B cell (primary cell): Measurements from ENCODE around the gene GPR137. TPM values are rescaled to one million over a fixed set of nuclear protein-coding genes. Genes with fewer than 3 reads are reported as not detected.

ENCODE experiments used
- ATAC-seq: fragments of 200-7000 bp; cut with Tn5 transposase; one replicate; pipeline ENCODE4 v1.10.0; 2021; ENCODE audit warnings: low read depth, mild to moderate bottlenecking, moderate number of reproducible peaks, moderate library complexity
- CTCF ChIA-PET: fragments of 350-600 bp; sonication (Branson Sonifier 250); formaldehyde crosslinking; loops from one replicate; lab custom pipeline; 2021; ENCODE audit warnings: antibody characterized with exemption, inconsistent platforms; lab: Charles Lee
- POLR2A ChIA-PET: fragments of 350-600 bp; sonication (Branson Sonifier 250); formaldehyde crosslinking; loops from one replicate; lab custom pipeline; 2021; ENCODE audit warnings: antibody characterized with exemption; lab: Charles Lee
- DNase-seq: peaks from one replicate; pipeline ENCODE4 v3.0.0; 2013
- H2AFZ ChIP-seq: 2 replicates; pipeline ENCODE4 v1.6.1; 2012; ENCODE audit warnings: mild to moderate bottlenecking, low read depth, low read length; ENCODE audit not compliant: insufficient read depth, poor library complexity, severe bottlenecking
- H3K27ac ChIP-seq, 2 donors: 1 replicate in 1 of 2; 2 replicates in 1 of 2; pipeline ENCODE4 v1.5.1; 2012 to 2013; ENCODE audit warnings: low read length in 2 of 2, mild to moderate bottlenecking in 2 of 2, moderate library complexity in 1 of 2
- H3K27me3 ChIP-seq, 4 experiments: fragments of 200-600 bp in 1 of 4; sonication (generic) in 1 of 4; replicated peaks in 1 of 4; 1 replicate in 2 of 4; 2 replicates in 2 of 4; pipeline versions ENCODE4 v1.6.1 to v1.7.0; 2013 to 2016; ENCODE audit warnings: low read length in 3 of 4, mild to moderate bottlenecking in 2 of 4, mixed read lengths in 1 of 4, moderate library complexity in 1 of 4; ENCODE audit not compliant: insufficient read depth in 4 of 4, control insufficient read depth in 3 of 4; ENCODE audit errors: control extremely low read depth in 1 of 4
- H3K36me3 ChIP-seq, 2 experiments: replicated peaks in 1 of 2; 1 replicate in 1 of 2; 2 replicates in 1 of 2; pipeline versions ENCODE4 v1.6.1 to v1.7.1; 2013; ENCODE audit warnings: low read length in 1 of 2; ENCODE audit not compliant: insufficient read depth in 2 of 2, control insufficient read depth in 1 of 2; ENCODE audit errors: control extremely low read depth in 1 of 2, extremely low read depth in 1 of 2
- H3K4me1 ChIP-seq, 2 donors: fragments of 200-600 bp in 1 of 2; sonication (generic) in 1 of 2; 1 replicate in 1 of 2; 2 replicates in 1 of 2; pipeline versions ENCODE4 v1.5.1 to v1.6.1; 2013 to 2017; ENCODE audit warnings: low read length in 2 of 2; ENCODE audit not compliant: control insufficient read depth in 2 of 2, insufficient read depth in 2 of 2
- H3K4me2 ChIP-seq: replicated peaks from 2 replicates; pipeline ENCODE3; 2012; ENCODE audit warnings: mild to moderate bottlenecking, low read depth, low read length; ENCODE audit not compliant: poor library complexity, severe bottlenecking
- H3K4me3 ChIP-seq, 5 experiments: fragments of 200-600 bp in 1 of 5; sonication (generic) in 1 of 5; 1 replicate in 3 of 5; 2 replicates in 2 of 5; pipeline versions ENCODE4 v1.5.1 to v1.7.0; 2011 to 2016; ENCODE audit warnings: low read length in 4 of 5, mild to moderate bottlenecking in 4 of 5, low read depth in 2 of 5, control low read depth in 1 of 5, moderate library complexity in 1 of 5; ENCODE audit not compliant: insufficient read depth in 1 of 5; ENCODE audit errors: control extremely low read depth in 1 of 5, extremely low read depth in 1 of 5
- H3K79me2 ChIP-seq: fragments of 200-600 bp; sonication (generic); one replicate; pipeline ENCODE4 v1.6.0; 2016; ENCODE audit warnings: low read length; ENCODE audit not compliant: control insufficient read depth, insufficient read depth
- H3K9ac ChIP-seq: fragments of 200-600 bp; sonication (generic); 2 replicates; pipeline ENCODE4 v1.6.1; 2017; ENCODE audit warnings: mild to moderate bottlenecking, low read length, moderate library complexity
- H3K9me3 ChIP-seq, 3 donors: one replicate each; pipeline versions ENCODE4 v1.6.1 to v1.7.1; 2013; ENCODE audit warnings: low read length in 2 of 3; ENCODE audit not compliant: control insufficient read depth in 2 of 3, insufficient read depth in 1 of 3; ENCODE audit errors: control extremely low read depth in 1 of 3
- H4K20me1 ChIP-seq: 2 replicates; pipeline ENCODE4 v1.6.0; 2012; ENCODE audit warnings: mild to moderate bottlenecking, low read length; ENCODE audit not compliant: insufficient read depth, control insufficient read depth, poor library complexity, severe bottlenecking
- H3K27ac Mint-ChIP-seq: one replicate; pipeline ENCODE4 v1.8.0; 2021; ENCODE audit warnings: mixed read lengths
- H3K27me3 Mint-ChIP-seq: one replicate; pipeline ENCODE4 v1.8.0; 2021; ENCODE audit warnings: mixed read lengths
- H3K4me1 Mint-ChIP-seq: one replicate; pipeline ENCODE4 v1.8.0; 2021; ENCODE audit warnings: mixed read lengths
- H3K4me3 Mint-ChIP-seq: one replicate; pipeline ENCODE4 v1.8.0; 2021; ENCODE audit warnings: mixed read lengths
- H3K9me3 Mint-ChIP-seq: one replicate; pipeline ENCODE4 v1.8.0; 2022; ENCODE audit warnings: mixed read lengths; ENCODE audit not compliant: insufficient read depth
- EZH2 ChIP-seq: IDR thresholded peaks from 2 replicates; pipeline ENCODE4 v1.6.1; 2012; ENCODE audit warnings: borderline replicate concordance, low read depth, mild to moderate bottlenecking, moderate library complexity, low read length; ENCODE audit not compliant: insufficient read depth, poor library complexity, severe bottlenecking
- WGBS: methylation state at CpG from one replicate; pipeline ENCODE4 v1.1.5; 2013; ENCODE audit warnings: missing lambda C conversion rate; ENCODE audit not compliant: insufficient coverage; 5-methylcytosine and 5-hydroxymethylcytosine counted together
- intact Hi-C: fragments of 100-400 bp; cut with micrococcal nuclease; formaldehyde crosslinking; loops from one replicate; pipeline ENCODE4 v1.10.0; 2022
- polyA plus RNA-seq: library from polyadenylated mRNA; depleted of rRNA; stranded (reverse); fragments of >200 nt; gene quantifications from 2 replicates; pipeline ENCODE4 v1.2.3, GENCODE V29; 2012
- total RNA-seq, 2 donors: library from RNA; stranded (reverse); fragments of 120-200 nt in 1 of 2; gene quantifications; 1 replicate in 1 of 2; 2 replicates in 1 of 2; pipeline versions ENCODE4 v1.2.3 to v1.2.4, GENCODE V29; 2013 to 2022
- TF ChIP-seq, protein P1 (sequence below): fragments of 200-600 bp; IDR thresholded peaks from one replicate; pipeline ENCODE4 v1.8.0; 2022; ENCODE audit warnings: antibody characterized with exemption, mild to moderate bottlenecking

GPR137 gene
- total and polyA plus RNA-seq, 2 donors (not counting 1 experiment from before 2014, with no cell fraction given): 49.9 to 66.1 TPM

DNA sequence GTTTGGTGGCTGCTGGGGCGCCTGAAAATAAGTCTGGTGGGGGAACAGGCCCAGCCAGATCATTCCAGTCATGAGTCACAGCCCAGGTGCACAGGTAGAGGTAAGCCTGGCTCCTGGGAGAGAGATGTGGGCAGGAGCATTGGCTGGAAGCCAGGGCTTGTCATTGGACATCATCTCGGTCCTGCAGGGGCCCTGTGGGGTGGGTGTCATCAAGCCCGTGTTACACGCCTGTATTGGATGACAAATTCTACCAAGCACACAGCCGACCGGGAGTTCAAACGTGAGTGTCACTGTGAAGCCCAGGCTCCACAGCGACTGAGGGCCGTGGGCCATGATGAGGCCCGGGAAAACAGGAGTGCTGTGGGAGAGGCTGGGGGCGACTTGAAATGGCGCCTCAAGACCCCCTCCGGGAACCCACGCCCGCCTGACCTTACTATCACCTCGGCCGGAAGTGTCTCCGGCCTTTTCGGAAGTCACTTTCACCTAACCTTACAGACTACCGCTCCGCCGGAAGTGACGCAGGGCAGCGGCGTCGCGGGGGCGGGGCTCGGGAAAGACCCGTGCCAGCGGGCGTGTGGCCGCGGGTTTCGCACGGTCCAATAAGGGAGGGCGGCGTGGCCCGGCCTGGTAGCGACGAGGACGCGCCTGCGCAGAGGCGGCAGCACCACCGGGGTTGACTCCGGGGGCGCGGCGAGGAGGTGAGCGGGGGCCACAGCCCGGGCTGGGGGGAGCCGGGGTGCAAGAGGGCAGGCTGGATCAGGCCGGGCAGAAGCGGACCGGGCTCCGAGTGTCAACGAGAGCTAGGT, 45.0 kb upstream of the GPR137 start, which contains the start of gene FKBP2:
FKBP2 (plus strand) TSS at position 661 of the 806 bp plus-strand sequence. CDS start 1,293 bp downstream, outside the sequence.
- peak within 1 kb of the TSS; percentile 74 for H2AFZ ChIP-seq
- peak within 1 kb of the TSS; percentile 97 for H3K27ac Mint-ChIP-seq

More for the DNA sequence above, 45.0 kb upstream of the GPR137 start, which contains the start of gene FKBP2:
- Histone ChIP-seq H3K4me1 (peaks cover 31 to 63% of the 10 kb centered on the region in 2 donors), H4K20me1 (peaks cover 13% of the 10 kb centered on the region), H3K9ac (peak within 1 kb of the TSS; percentile 81), H3K4me2 (peak within 1 kb of the TSS; percentile 99), H3K4me3 (peak within 1 kb of the TSS in 4 of 5 experiments; percentile 76 to 91 (median 83)), H3K27me3 (no peaks in the 10 kb centered on the region), H3K79me2 (peaks cover 17% of the 10 kb centered on the region), H3K27ac (peak within 1 kb of the TSS; percentile 98), H3K36me3 (peaks cover 0 to 38% of the 10 kb centered on the region in 2 experiments), H3K9me3 (no peaks in the 10 kb centered on the region)
- H3K4me3 Mint-ChIP-seq: peak within 1 kb of the TSS; percentile 91
- no peaks in the 10 kb centered on the region for H3K27me3 Mint-ChIP-seq
- CTCF ChIA-PET: interaction anchor here (1.0 to 1.5 kb wide), 7 partner anchors 10 to 77 kb away, joined by 3 to 16 read pairs (median 7); partner anchors contain the start of genes ESRRA, FERMT3, NUDT22 and PRDX5
- POLR2A ChIA-PET: interaction anchor here (0.6 to 1.4 kb wide), 18 partner anchors 9 to 627 kb away, joined by 3 to 11 read pairs (median 4); partner anchors contain the start of genes DNAJC4, ESRRA, GPR137 and NUDT22
- intact Hi-C loops: loop anchor here (1.0 to 2.0 kb wide), 7 partner anchors 10 to 65 kb away; partner anchors contain the start of genes BAD, DNAJC4, ESRRA and FERMT3
- peak; percentile 99 for DNase-seq
- no peak for TF ChIP-seq EZH2
- TF ChIP-seq, protein P1, sequence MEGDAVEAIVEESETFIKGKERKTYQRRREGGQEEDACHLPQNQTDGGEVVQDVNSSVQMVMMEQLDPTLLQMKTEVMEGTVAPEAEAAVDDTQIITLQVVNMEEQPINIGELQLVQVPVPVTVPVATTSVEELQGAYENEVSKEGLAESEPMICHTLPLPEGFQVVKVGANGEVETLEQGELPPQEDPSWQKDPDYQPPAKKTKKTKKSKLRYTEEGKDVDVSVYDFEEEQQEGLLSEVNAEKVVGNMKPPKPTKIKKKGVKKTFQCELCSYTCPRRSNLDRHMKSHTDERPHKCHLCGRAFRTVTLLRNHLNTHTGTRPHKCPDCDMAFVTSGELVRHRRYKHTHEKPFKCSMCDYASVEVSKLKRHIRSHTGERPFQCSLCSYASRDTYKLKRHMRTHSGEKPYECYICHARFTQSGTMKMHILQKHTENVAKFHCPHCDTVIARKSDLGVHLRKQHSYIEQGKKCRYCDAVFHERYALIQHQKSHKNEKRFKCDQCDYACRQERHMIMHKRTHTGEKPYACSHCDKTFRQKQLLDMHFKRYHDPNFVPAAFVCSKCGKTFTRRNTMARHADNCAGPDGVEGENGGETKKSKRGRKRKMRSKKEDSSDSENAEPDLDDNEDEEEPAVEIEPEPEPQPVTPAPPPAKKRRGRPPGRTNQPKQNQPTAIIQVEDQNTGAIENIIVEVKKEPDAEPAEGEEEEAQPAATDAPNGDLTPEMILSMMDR: no peak
- peak; percentile 58 for ATAC-seq
- 2% methylated on average over 58 of the region's 58 CpGs for WGBS
- H3K9me3 Mint-ChIP-seq: no peaks in the 10 kb centered on the region
- H3K4me1 Mint-ChIP-seq: peaks cover 62% of the 10 kb centered on the region
